CD1c-positive myeloid dendritic cell (primary cell): ENCODE data around the gene UBL7.
A peak's percentile ranks its signal among the peaks of the same experiment; 100 is the strongest.

Experiments
- DNase-seq: peaks from one replicate; pipeline ENCODE4 v3.0.0-alpha.2; 2016; ENCODE audit errors: extremely low spot score

Gene UBL7

GRCh38 chr15:74441248-74441941 lies 19.6 kb downstream of the UBL7 start:
- DNase-seq: no peak

GRCh38 chr15:74438721-74439316 lies 22.1 kb downstream of the UBL7 start:
- peak; percentile 82 for DNase-seq

GRCh38 chr15:74438206-74438605 lies 22.8 kb downstream of the UBL7 start:
- no peak for DNase-seq

- no peak for DNase-seq
Observed at GRCh38 chr15:74434263-74435136, 26.5 kb downstream of the UBL7 start.

- peak; percentile 93 for DNase-seq
Observed at GRCh38 chr15:74433592-74434262, 27.2 kb downstream of the UBL7 start, which contains the start of gene SEMA7A. Gene SEMA7A, minus strand, starts transcription at chr15:74433958. Its CDS starts 40 bp downstream, at chr15:74433918.

- DNase-seq: no peak
Observed at GRCh38 chr15:74432968-74433591, 27.9 kb downstream of the UBL7 start.

- no peak for DNase-seq
Observed at GRCh38 chr15:74432271-74432967, 28.5 kb downstream of the UBL7 start.

GRCh38 chr15:74431645-74432044 lies 29.3 kb downstream of the UBL7 start:
- no peak for DNase-seq

- DNase-seq: no peak
Observed at GRCh38 chr15:74431116-74431515, 29.8 kb downstream of the UBL7 start.

- DNase-seq: peak; percentile 3
Observed at GRCh38 chr15:74430510-74430951, 30.4 kb downstream of the UBL7 start.

GRCh38 chr15:74429781-74430400 lies 31.1 kb downstream of the UBL7 start:
- DNase-seq: no peak

- peak; percentile 86 for DNase-seq
Observed at GRCh38 chr15:74428970-74429780, 31.8 kb downstream of the UBL7 start.

GRCh38 chr15:74428442-74428787 lies 32.5 kb downstream of the UBL7 start:
- DNase-seq: peak; percentile 87

GRCh38 chr15:74427607-74428441 lies 33.1 kb downstream of the UBL7 start:
- DNase-seq: no peak

- no peak for DNase-seq
Observed at GRCh38 chr15:74426404-74427281, 34.3 kb downstream of the UBL7 start.

GRCh38 chr15:74425630-74426029 lies 35.3 kb downstream of the UBL7 start:
- DNase-seq: no peak

- no peak for DNase-seq
Observed at GRCh38 chr15:74424901-74425528, 35.9 kb downstream of the UBL7 start.
